ENCODE results near the gene ATF6.

GRCh38 chr1:161962091-161962887 lies 196.2 kb downstream of the ATF6 start:
- TF ChIP-seq POLR2A (IDR thresholded peaks at IDR 0.05), result no peak
- no peak for TF ChIP-seq CTCF (IDR thresholded peaks at IDR 0.05)
- no peak for TF ChIP-seq POLR2AphosphoS5 (IDR thresholded peaks at IDR 0.05; ENCODE audit: insufficient read depth in 1 of 2, low read depth in 1 of 2)
